HG02759 (cell line): Measurements from ENCODE around the gene SPDYE16.
"Not testable (repeated sequence)": the region's sequence is repeated elsewhere in the genome, so short reads cannot be mapped to it uniquely, and the experiment has no call there.

Experiments
- ATAC-seq: cut with Tn5 transposase; IDR thresholded peaks from one replicate; pipeline ENCODE4 v1.9.1; 2021; ENCODE audit warnings: mild to moderate bottlenecking, moderate library complexity; ENCODE audit not compliant: unreplicated experiment

The SPDYE16 gene

DNA sequence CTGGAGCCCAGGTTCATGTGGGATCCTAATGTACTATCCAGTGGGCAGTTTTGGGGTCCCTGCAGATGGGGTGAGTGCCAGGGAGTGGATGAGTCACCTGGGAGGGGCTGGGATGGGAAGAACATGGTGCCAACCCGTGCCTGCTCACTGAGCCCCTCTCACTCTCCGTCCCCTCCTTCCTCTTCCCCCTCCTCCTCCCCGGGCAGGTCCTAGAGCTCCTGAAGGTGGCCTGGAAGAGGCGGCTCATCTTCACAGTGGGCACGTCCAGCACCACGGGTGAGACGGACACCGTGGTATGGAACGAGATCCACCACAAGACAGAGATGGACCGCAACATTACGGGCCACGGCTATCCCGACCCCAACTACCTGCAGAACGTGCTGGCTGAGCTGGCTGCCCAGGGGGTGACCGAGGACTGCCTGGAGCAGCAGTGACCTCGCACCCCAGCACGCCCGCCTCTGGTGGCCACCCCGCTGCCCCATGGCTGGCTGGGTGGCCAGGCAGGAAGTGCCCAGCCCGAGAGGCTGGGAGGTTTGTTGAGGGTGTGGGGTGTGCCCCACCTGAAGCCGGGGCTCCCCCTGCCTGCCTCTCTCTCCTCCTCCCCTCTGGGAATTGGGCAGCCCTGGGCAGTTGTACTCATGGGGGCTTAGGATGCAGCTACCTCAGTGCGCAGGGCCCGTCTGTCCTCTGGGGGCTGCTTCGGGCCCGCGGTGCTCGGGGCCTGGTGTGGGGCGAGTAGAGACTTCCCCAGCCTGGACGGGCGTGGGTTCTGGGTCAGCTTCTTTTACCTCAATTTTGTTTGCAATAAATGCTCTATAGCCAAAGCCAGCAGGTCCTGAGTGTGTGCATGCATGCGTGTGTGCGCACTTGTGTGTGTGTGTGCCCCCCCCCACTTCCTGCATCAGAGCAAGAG lies 37.7 kb downstream of the SPDYE16 start:
- ATAC-seq = no peak

DNA sequence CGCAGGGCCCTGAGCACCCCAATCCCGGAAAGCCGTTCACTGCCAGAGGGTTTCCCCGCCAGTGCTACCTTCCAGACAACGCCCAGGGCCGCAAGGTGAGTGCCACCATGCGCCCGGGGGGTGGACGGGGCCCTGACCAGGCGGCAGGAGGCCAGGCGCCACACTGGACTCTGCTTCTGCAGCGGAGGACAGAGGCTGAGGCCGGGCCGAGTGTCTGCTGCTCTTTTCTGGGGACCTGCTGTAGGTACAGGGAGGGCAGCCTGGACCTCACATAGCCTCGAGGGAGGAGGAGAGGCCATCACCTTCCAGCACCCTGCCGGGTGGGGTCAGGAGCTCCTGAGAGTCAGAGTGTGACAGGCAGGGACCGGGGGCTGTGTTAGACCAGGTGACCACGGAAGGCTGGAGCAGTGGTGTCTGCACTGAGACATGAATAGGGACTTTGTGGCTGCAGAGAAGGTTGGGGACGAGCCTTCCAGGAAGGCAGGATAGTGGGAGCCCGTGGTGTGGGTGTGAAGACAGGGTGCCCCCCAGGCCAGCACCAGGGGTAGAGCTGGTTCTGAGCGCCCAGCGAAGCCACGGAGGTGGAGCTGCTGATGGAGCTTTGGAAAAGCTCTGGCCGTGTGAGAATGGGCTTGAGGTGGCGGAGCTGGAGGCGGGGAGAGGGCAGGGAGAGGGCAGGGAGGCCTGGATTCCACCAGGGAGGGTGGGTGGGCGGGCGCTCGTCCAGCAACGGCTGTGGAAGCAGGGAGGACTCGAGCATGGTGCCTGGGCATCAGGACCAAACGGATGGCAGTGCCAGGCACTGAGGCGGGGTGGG lies 38.5 kb downstream of the SPDYE16 start:
- ATAC-seq = not testable (repeated sequence)

DNA sequence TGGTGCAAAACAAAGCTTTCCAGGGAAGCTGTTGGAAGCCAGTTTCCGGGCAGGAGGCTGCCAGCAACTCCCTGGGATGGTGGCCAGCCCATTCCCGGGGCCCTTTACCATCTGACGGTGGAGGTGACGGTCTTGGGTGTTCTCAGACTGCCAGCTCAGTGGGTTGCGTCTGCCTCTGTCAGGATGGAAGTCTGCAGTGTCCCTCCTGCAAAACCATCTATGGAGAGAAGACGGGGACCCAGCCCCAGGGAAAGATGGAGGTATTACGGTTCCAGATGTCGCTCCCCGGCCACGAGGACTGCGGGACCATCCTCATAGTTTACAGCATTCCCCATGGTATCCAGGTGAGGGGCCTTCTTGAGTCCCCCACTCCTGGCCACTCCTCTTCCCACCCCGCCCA lies 39.9 kb downstream of the SPDYE16 start:
- ATAC-seq = not testable (repeated sequence)

DNA sequence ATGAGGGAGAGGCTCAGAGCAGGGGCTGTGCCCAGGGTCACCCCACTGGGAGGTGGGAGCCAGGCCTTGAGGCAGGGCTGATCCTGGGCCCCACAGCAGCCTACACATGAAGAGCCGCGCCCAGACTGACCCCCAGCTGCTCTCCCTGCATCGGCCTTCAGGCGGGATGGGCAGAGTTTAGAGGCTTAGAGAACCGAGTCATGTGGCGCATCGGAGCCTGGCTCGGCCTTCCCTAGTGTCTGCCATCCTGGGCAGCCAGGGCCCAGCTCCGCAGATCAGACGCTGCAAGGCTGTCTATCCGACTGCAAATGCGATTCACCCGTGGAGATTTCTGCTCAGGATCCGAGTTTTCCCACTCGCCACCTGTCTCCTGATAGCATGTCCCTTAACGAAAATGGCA lies 40.3 kb downstream of the SPDYE16 start:
- not testable (repeated sequence) for ATAC-seq

- not testable (repeated sequence) for ATAC-seq
These were observed 40.9 kb downstream of the SPDYE16 start for GRCh38 chr7:76502224-76502623.

GRCh38 chr7:76499924-76500241 lies 43.2 kb downstream of the SPDYE16 start:
- ATAC-seq = peak; percentile 72

DNA sequence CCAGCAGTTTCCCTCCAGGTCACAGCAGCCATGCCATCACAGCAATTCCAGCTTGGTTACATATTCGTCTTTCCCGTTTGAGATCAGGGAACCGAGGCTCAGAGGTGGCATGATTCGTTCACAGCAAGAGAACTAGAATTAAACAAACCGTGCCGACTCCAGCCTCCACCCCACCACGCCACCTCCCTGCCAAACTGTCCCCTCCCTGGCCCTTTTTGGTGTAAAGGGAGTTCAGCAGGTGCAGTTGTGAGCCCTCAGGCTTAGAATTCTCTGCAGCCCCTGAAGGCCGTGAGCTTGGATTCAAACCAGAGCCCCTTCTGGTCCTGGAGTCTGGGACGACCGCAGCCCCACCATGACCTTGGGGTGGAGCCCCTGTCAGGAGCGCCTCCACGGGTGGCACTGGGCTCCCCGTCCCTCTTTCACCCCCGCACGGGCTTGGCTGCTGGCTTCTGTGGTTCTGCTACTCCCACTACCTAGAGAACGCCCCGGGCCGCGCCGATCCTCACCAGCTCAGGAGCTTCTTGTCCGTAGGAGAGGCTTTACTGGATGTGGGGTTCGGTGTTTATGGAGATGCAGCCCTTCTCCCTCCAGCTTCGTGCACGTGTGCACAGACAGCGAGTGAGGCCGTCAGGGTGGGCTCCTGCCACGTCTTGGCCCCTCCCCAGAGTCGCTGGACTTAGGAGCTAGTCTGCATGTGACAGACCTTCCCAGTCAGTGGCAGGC lies 43.7 kb downstream of the SPDYE16 start:
- peak; percentile 2 for ATAC-seq

DNA sequence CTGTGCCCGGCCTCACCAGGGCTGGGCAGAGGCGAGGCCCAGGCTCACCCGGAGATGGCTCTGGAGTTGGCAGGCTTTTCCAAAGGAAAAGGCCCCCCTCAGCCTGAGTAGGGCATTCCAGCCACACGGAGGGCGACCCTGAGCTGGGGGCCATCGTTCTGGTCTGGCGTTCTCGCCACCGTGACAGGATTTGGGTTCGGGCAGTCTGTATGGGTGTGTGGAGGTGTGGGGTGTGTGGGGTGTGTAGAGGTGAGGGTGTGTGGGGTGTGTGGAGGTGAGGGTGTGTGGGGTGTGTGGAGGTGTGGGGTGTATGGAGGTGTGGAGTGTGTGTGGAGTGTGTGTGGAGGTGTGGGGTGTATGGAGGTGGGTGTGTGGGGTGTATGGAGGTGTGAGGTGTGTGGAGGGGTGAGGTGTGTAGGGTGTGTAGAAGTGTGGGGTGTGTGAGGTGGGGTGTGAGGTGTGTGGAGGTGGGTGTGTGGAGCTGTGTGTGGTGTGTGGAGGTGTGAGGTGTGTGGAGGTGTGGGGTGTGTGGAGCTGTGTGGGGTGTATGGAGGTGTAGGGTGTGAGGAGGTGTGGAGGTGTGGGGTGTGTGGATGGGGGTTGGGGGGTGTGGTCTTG lies 44.4 kb downstream of the SPDYE16 start:
- not testable (repeated sequence) for ATAC-seq

GRCh38 chr7:76497918-76498582 lies 45.0 kb downstream of the SPDYE16 start:
- not testable (repeated sequence) for ATAC-seq

GRCh38 chr7:76495717-76496116 lies 47.4 kb downstream of the SPDYE16 start:
- not testable (repeated sequence) for ATAC-seq

- not testable (repeated sequence) for ATAC-seq
These were observed 51.0 kb downstream of the SPDYE16 start for GRCh38 chr7:76492139-76492538.

DNA sequence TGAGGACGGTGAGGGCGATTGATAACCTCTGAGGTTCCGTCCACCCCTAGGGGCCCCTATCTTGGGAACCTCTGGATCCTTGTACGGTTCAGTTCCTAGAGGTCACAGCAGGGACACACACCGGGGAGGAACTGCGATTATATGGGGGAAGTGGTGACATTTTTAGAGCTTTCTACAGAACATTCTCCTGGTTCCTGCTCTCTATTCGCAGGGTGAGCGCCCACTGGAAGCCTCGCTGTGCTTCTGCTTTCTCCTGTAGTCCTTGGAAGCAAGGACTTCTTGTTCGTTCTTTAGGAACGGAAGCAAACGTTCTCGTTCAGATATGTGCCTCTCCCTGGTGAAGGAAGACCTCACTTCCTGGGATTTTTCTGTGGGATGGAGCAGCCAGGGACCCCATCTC lies 55.1 kb downstream of the SPDYE16 start:
- not testable (repeated sequence) for ATAC-seq

DNA sequence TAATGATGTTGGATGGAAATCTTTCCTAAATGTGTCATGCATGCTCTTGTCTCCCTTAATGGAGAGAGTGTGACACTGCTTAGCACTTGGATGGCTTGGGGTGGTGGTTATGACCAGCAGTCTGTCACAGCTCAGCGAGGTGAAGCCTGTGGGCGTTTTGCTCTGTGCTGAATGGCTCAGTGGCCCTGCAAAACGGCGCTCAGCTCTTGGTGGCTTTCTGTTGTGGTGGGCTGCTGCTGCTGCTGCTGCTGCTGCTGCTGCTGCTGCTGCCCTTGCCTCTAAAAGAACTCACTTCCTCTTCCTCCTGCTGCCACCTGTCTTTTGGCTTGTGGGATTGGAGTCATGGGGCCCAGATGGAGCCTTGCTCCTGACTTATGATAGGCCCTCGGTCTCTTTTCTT lies 56.5 kb downstream of the SPDYE16 start:
- ATAC-seq = peak; percentile 99

DNA sequence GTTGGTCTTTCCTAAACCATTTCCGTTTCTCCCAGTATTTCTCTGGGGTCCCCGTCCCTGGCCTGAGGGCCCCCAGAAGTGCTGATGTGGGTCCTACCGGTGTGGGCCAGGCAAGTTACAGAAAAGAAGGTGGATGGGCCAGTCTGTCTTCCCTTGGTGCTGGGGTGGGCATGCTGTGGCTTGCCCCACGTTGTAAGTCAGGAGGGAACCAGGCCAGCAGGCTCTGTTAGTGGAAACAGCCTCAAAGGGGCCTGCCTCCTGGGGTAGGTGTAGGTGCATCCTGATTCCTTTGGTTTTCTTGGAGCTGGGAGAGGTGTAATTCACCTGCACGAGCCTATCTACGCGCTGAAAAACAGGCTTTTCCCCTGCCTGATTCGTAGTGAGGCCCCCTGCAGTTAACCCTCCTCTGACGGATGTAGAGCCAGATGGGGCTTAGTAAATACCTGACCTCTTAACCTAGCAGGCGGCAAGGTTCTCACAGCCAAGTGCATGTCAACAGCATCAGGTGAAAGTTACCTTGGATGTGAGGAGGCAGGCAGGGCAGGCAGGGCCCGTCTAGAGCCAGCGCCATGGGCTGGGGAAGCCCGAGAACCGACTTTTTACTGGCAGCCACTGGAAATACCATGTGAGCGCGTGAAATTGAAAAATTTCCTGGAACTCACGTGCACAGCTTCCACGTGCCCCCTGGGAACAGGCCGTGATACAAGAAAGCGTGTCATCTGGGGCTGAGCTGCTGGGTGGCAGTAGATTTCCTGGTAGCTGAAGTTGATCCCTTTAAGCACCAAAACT lies 57.1 kb downstream of the SPDYE16 start:
- peak; percentile 21 for ATAC-seq

- ATAC-seq = not testable (repeated sequence)
These were observed 58.6 kb downstream of the SPDYE16 start for GRCh38 chr7:76484456-76484855.

- ATAC-seq = not testable (repeated sequence)
These were observed 60.0 kb downstream of the SPDYE16 start for GRCh38 chr7:76483081-76483480.

GRCh38 chr7:76482660-76483059 lies 60.4 kb downstream of the SPDYE16 start:
- not testable (repeated sequence) for ATAC-seq
